Measurements from ENCODE around the gene ZNF778.

- no peak for TF ChIP-seq HDAC6 (IDR thresholded peaks at IDR 0.05; ENCODE audit: unreplicated experiment)
- TF ChIP-seq ELK1 (IDR thresholded peaks at IDR 0.05; ENCODE audit: low read depth, low read length), result no peak
- no peak for TF ChIP-seq CTCF (IDR thresholded peaks at IDR 0.05 in 2 of 3, conservative IDR thresholded peaks at IDR 0.05 in 1 of 3; ENCODE audit: control insufficient read depth in 2 of 3, extremely low read depth in 1 of 3, insufficient read depth in 1 of 3, low read depth in 3 of 3, low read length in 3 of 3)
- no peak for TF ChIP-seq EZH2 (IDR thresholded peaks at IDR 0.05; ENCODE audit: borderline replicate concordance, control insufficient read depth, low read depth, low read length)
- TF ChIP-seq MAX (IDR thresholded peaks at IDR 0.05; ENCODE audit: low read depth, low read length), result no peak
- TF ChIP-seq GABPA (IDR thresholded peaks at IDR 0.05; ENCODE audit: low read depth), result no peak
- TF ChIP-seq TAF1 (IDR thresholded peaks at IDR 0.05; ENCODE audit: borderline replicate concordance, low read depth, low read length), result no peak
- no peak for TF ChIP-seq FOS (IDR thresholded peaks at IDR 0.05; ENCODE audit: borderline replicate concordance, extremely low read depth, insufficient read length)
- no peak for TF ChIP-seq REST (IDR thresholded peaks at IDR 0.05; ENCODE audit: low read depth, low read length)
- TF ChIP-seq JUND (IDR thresholded peaks at IDR 0.05; ENCODE audit: low read depth, low read length), result no peak
- TF ChIP-seq CHD2 (IDR thresholded peaks at IDR 0.05; ENCODE audit: borderline replicate concordance, low read depth, low read length), result no peak
- no peak for TF ChIP-seq NFXL1 (IDR thresholded peaks at IDR 0.05; ENCODE audit: borderline replicate concordance)
- no peak for TF ChIP-seq NRF1 (conservative IDR thresholded peaks at IDR 0.05; ENCODE audit: low read depth, low read length)
- TF ChIP-seq NR2C2 (IDR thresholded peaks at IDR 0.05; ENCODE audit: borderline replicate concordance, control insufficient read depth, insufficient read length, low read depth), result no peak
Measured at GRCh38 chr16:89274561-89275283, 57.2 kb downstream of the ZNF778 start.

Measured in GM12878 (cell line).